RWPE1 (cell line): ENCODE data around the gene DEDD.
"Not testable (repeated sequence)": the region's sequence is repeated elsewhere in the genome, so short reads cannot be mapped to it uniquely, and the experiment has no call there.

Experiments used
- CTCF ChIA-PET: fragments of 350-600 bp; sonication (Branson Sonifier 250); formaldehyde crosslinking; extraction: SDS; loops from one replicate; lab custom pipeline; 2021; lab: Yijun Ruan, JAX
- POLR2A ChIA-PET: fragments of 400-600 bp; formaldehyde crosslinking; extraction: SDS; loops from one replicate; lab custom pipeline; 2020; ENCODE audit warnings: antibody characterized with exemption; ENCODE audit not compliant: low non-redundant PET; lab: Yijun Ruan, JAX
- DNase-seq: peaks from one replicate; pipeline ENCODE4 v3.0.0; 2012; ENCODE audit warnings: low spot score
- H3K27ac ChIP-seq: fragments of 450-650 bp; 2 replicates; pipeline ENCODE4 v1.5.1; 2017
- TF ChIP-seq, protein P1 (sequence below): fragments of 450-650 bp; conservative IDR thresholded peaks from 2 replicates; pipeline ENCODE4 v1.5.1; 2017; ENCODE audit warnings: low read depth, mild to moderate bottlenecking

Gene DEDD

DNA sequence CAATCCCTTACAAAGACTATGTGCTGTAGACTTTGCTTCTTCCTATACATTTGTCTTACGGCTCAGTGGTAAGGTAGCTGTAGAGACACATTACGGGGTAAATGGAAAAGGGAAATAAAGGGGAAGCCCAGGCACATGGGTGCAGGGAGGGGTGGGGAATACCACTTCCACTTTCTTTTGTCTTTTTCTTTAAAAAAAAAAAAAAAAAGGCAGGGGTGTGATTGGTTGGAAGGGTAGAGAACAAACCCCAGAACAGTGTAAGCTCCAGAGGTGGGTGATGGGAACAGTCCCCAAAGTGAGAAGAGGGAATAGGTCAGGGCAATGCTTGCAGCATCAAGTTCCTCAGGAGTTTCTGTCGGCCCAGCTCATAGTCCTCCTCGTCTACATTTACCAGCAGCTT lies 10.6 kb downstream of the DEDD start:
- CTCF ChIA-PET = interaction anchor here (0.6 to 0.9 kb wide), 2 partner anchors 19 to 345 kb away, joined by 3 to 4 read pairs; no protein-coding TSS in a partner anchor

DNA sequence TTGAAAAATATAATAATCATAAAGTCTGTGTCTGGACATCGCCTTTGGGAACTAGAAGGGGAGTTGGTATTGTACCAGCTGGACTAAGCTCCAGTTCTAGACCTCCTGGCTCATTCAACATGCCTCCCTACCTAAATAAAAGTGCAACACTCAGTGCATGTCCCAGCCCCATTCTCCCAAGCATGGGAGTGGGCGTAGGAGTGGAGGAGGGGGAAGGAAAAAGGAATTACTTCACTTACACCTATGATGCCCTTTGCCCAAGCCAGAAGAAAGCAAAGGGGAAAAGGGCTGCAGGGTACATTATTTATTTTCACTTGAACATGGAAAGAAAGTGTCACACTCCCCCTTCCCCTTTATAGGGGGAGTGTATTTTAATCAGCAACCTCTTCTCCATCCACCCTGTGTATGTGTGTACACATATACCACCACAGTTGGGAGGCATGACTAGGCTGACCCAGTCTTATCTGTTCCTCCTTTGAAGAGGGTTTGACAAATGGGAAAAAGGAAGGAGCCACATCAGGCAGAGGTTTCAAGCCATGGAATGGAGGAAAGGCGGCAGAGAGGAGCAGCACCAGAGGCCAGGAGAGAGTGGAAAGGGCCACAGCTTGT lies 11.3 kb downstream of the DEDD start:
- ChIA-PET CTCF (interaction anchor here (0.9 kb wide), 1 partner anchor 20 kb away, joined by 3 read pairs; no protein-coding TSS in a partner anchor), POLR2A (no interaction called here)
- H3K27ac ChIP-seq = no peak overlapping the region
- TF ChIP-seq, protein P1, sequence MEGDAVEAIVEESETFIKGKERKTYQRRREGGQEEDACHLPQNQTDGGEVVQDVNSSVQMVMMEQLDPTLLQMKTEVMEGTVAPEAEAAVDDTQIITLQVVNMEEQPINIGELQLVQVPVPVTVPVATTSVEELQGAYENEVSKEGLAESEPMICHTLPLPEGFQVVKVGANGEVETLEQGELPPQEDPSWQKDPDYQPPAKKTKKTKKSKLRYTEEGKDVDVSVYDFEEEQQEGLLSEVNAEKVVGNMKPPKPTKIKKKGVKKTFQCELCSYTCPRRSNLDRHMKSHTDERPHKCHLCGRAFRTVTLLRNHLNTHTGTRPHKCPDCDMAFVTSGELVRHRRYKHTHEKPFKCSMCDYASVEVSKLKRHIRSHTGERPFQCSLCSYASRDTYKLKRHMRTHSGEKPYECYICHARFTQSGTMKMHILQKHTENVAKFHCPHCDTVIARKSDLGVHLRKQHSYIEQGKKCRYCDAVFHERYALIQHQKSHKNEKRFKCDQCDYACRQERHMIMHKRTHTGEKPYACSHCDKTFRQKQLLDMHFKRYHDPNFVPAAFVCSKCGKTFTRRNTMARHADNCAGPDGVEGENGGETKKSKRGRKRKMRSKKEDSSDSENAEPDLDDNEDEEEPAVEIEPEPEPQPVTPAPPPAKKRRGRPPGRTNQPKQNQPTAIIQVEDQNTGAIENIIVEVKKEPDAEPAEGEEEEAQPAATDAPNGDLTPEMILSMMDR = no peak
- no peak for DNase-seq

More for the DNA sequence above, 10.6 kb downstream of the DEDD start:
- peak overlapping the region; percentile 43; the same call in 1 of the 2 replicates for H3K27ac ChIP-seq
- TF ChIP-seq, protein P1 = no peak
- POLR2A ChIA-PET = interaction anchor here (0.6 kb wide), 1 partner anchor 11 kb away, joined by 6 read pairs; no protein-coding TSS in a partner anchor
- DNase-seq = no peak

DNA sequence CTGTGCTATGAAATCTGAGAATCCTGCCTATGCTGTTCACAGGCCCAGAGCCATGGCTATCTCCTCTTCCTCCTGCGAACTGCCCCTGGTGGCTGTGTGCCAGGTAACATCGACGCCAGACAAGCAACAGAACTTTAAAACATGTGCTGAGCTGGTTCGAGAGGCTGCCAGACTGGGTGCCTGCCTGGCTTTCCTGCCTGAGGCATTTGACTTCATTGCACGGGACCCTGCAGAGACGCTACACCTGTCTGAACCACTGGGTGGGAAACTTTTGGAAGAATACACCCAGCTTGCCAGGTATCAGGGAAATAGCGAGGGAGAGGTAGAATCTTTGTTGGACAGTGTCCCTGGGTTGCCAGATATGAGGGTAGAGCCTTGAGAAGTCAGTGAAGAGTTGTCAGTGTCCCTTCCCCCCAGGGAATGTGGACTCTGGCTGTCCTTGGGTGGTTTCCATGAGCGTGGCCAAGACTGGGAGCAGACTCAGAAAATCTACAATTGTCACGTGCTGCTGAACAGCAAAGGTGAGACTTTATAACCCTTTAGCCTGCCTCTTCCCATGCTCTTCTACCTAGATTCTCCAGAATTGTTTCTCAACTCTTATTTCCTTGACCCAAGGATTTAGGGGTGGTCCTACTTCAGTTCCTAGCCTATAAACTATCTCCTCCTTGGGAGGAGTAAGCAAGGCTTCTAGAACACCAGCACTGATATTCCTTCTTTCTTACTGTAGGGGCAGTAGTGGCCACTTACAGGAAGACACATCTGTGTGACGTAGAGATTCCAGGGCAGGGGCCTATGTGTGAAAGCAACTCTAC lies 13.2 kb downstream of the DEDD start:
- CTCF ChIA-PET = no interaction called here
- peak; percentile 68 for DNase-seq
- H3K27ac ChIP-seq = peak overlapping the region; percentile 96
- POLR2A ChIA-PET = no interaction called here
- TF ChIP-seq, protein P1 = peak; percentile 32; the same call in 1 of the 2 replicates

DNA sequence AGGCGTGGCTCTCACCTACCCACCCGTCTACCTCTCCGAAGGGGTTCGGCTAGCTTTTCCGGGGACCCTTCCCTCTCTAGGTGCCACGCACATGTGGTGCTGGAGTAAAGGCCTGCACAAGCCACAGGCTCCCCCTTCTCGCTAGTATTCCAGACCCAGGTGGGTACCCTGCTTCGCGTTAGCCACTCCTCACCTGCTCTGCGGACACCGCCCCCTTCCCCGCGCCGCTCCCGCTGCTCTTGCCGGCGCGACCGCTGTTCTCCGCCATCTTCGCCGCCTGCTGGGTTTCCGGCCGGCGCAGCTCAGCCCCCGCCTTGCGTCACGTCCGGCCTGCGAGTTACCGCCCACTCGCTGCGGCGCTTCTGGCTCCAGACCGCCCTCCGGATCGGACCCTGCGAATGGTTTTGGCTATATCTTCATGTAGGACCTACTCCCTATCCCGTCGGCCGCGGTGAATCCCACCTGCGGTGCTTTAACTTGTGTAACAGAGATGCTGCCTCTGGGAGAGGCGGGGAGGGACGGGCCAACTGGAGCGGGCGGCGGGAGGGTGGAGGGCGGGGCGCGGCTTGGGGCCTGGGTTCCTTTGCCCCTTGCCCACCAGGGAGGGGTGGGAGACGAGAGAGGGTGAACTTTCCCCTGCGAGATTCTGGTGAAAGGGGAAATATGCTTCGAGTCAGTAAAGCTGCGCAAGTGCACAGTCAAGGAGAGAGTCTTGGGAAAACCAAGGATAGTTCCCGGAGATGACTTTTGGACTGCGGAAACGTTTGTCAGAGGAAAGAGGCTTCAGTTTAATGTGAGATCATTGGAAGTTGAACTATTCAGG lies 14.5 kb downstream of the DEDD start, which contains the start of the genes NIT1 and PFDN2:
Gene NIT1, plus strand, starts transcription at position 347 of the 823 bp plus-strand sequence. Its CDS starts 72 bp downstream, at position 419.
Gene PFDN2, minus strand, starts transcription at position 279 of the 823 bp plus-strand sequence. Its CDS starts 11 bp downstream, at position 268.
- peak; percentile 80 for DNase-seq
- ChIA-PET POLR2A (interaction anchor here (0.6 kb wide), 1 partner anchor 12 kb away, joined by 7 read pairs; no protein-coding TSS in a partner anchor), CTCF (no interaction called here)
- TF ChIP-seq, protein P1 = no peak
- peak within 1 kb of the TSS; percentile 96 for H3K27ac ChIP-seq

DNA sequence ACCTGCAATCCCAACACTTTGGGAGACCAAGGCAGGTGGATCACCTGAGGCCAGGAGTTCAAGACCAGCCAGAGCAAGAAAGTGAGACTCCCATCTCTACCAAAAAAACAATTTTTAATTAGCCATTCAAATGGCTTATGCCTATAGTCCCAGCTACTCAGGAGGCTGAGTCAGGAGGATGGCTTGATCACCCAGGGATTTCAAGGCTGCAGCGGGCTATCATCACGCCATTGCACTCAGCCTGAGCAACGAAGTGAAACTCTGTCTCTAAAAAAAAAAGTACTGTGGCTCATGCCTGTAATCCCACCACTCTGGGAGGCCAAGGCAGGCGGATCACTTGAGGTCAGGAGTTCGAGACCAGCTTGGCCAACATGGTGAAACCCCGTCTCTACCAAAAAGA lies 16.5 kb downstream of the DEDD start:
- not testable (repeated sequence) for DNase-seq
- H3K27ac ChIP-seq = peak overlapping the region; percentile 96
- POLR2A ChIA-PET = interaction anchor here (0.6 kb wide), 1 partner anchor 215 kb away, joined by 3 read pairs; no protein-coding TSS in a partner anchor
- CTCF ChIA-PET = interaction anchor here (0.9 kb wide), 1 partner anchor 44 kb away, joined by 3 read pairs; no protein-coding TSS in a partner anchor

DNA sequence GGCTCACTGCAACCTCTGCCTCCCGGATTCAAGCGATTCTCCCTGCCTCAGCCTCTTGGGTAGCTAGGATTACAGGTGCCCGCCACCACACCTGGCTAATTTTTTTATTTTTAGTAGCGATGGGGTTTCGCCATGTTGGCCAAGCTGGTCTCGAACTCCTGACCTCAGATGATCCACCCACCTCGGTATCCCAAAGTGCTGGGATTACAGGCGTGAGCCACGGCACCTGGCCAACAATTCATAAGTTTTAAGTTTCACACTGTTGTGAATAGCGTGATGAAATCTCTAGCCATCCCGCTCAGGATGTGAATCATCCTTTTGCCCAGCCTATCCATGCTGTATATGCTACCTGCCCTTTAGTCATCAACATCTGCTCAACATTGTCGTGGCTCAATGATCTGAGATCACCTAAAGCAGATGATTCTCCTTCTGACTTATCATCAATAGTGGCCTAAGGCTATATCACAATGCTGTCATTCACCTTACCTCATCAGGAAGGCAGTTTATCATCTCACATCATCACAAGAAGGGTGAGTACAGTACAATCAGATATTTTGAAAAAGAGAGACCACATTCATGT lies 17.2 kb downstream of the DEDD start:
- TF ChIP-seq, protein P1 = no peak
- H3K27ac ChIP-seq = peak overlapping the region; percentile 96
- peak; percentile 90 for DNase-seq
- ChIA-PET CTCF (interaction anchor here (0.6 to 0.7 kb wide), 2 partner anchors 69 to 163 kb away, joined by 3 to 4 read pairs; no protein-coding TSS in a partner anchor), POLR2A (no interaction called here)
